ENCODE results near the gene CCL19. TPM values are rescaled to one million over a fixed set of nuclear protein-coding genes. Genes with fewer than 3 reads are reported as not detected.

CCL19 gene
- not detected in 2 replicates for total RNA-seq

GRCh38 chr9:34690983-34691935 is at the start of gene CCL19:
Gene CCL19 (minus strand): TSS chr9:34691276. CDS start chr9:34691139, 137 bp downstream.

GRCh38 chr9:34710023-34710422 is 18.9 kb upstream of the CCL19 start, which contains the start of gene CCL21:
Gene CCL21 (minus strand): TSS chr9:34710136. CDS start chr9:34710066, 70 bp downstream.

GRCh38 chr9:34662526-34663302 is 28.4 kb downstream of the CCL19 start, which contains the start of gene CCL27:
Gene CCL27 (minus strand): TSS chr9:34662657. CDS start chr9:34662633, 24 bp downstream.

GRCh38 chr9:34651876-34652601 is 39.0 kb downstream of the CCL19 start, which contains the start of gene IL11RA:
Gene IL11RA (plus strand): TSS chr9:34652185. CDS start chr9:34655218, 3,033 bp downstream.

GRCh38 chr9:34646211-34647083 is 44.6 kb downstream of the CCL19 start, which contains the start of gene GALT:
Gene GALT (plus strand): TSS chr9:34646675. CDS start chr9:34646705, 30 bp downstream.

Other genes with a start within 250 kb of the CCL19 start
- gene FAM219A, start 232.7 kb downstream of the CCL19 start, total RNA-seq, result 8.5 and 10.7 TPM in 2 replicates
- gene DNAI1, start 232.5 kb downstream of the CCL19 start, total RNA-seq, result not detected in 2 replicates
- not detected in 2 replicates for gene ENHO, start 168.3 kb downstream of the CCL19 start, total RNA-seq
- gene CNTFR, start 101.6 kb downstream of the CCL19 start, total RNA-seq, result 0.23 TPM in 1 of 2 replicates, not detected in the other
- gene RPP25L, start 79.2 kb downstream of the CCL19 start, total RNA-seq, result 33.7 and 42.5 TPM in 2 replicates
- gene DCTN3, start 70.8 kb downstream of the CCL19 start, total RNA-seq, result 132 and 150 TPM in 2 replicates
- 0.31 TPM in 1 of 2 replicates, not detected in the other for gene ARID3C, start 62.2 kb downstream of the CCL19 start, total RNA-seq
- 197 and 248 TPM in 2 replicates for gene SIGMAR1, start 53.5 kb downstream of the CCL19 start, total RNA-seq
- gene GALT, start 44.6 kb downstream of the CCL19 start, total RNA-seq, result 24.7 and 39.3 TPM in 2 replicates
- gene IL11RA, start 39.1 kb downstream of the CCL19 start, total RNA-seq, result 1.2 and 9.1 TPM in 2 replicates
- gene CCL27, start 28.6 kb downstream of the CCL19 start, total RNA-seq, result not detected in 2 replicates
- gene CCL21, start 18.9 kb upstream of the CCL19 start, total RNA-seq, result 0.31 TPM in 1 of 2 replicates, not detected in the other